GM12891 (cell line): ENCODE data around the gene TMEM25.

Source experiments
- POLR2A ChIP-seq: IDR thresholded peaks from 2 replicates; pipeline ENCODE4 v1.6.1; 2011; ENCODE audit warnings: low read depth, low read length, control low read depth
- POLR2AphosphoS5 ChIP-seq: IDR thresholded peaks from 2 replicates; pipeline ENCODE4 v1.6.1; 2011; ENCODE audit warnings: low read depth, low read length, control low read depth

DNA sequence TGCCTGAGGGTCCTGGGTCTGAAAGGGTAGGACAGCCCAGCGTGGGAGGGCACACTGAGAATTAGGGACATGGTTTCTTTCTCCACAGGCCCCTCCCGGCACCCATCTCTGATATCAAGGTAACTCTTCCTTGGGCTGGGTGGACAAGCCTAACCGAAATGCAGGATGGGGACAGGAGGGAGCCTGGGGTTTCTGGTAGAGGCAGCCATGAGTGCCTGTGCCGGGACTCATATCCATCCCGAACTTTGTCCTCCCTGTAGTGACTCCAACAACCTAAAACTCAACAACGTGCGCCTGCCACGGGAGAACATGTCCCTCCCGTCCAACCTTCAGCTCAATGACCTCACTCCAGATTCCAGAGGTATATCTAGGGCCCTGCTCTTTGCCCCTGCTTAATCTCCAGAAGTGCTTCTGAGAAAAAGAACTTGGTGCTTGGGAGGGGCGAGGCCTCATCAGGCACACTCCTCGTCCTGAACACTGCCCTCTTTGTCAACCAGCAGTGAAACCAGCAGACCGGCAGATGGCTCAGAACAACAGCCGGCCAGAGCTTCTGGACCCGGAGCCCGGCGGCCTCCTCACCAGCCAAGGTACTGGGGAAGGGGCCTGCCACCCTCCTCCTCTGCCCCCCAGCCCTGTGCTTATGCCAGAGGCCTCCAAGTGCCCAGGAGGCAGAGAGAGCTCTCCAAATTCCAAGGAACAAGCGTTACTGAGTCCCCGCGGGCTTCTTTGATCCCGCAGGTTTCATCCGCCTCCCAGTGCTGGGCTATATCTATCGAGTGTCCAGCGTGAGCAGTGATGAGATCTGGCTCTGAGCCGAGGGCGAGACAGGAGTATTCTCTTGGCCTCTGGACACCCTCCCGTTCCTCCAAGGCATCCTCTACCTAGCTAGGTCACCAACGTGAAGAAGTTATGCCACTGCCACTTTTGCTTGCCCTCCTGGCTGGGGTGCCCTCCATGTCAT lies 3.1 kb downstream of the TMEM25 start:
- no peak for TF ChIP-seq POLR2AphosphoS5
- no peak for TF ChIP-seq POLR2A
